ENCODE data around the gene RTP3.

The RTP3 gene

GRCh38 chr3:46454209-46454595, 43.6 kb upstream of the RTP3 start:
- Histone ChIP-seq H3K4me3 (ENCODE audit: low read length) (no peak overlapping the region), H3K4me2 (ENCODE audit: low read length) (no peak overlapping the region), H3K9me3 (ENCODE audit: insufficient read depth, low read length) (no peaks in the 10 kb centered on the region), H3K27ac (ENCODE audit: low read length) (no peak overlapping the region), H3K4me1 (ENCODE audit: low read length) (no peaks in the 10 kb centered on the region), H3K36me3 (replicated peaks; ENCODE audit: low read depth, low read length) (no peaks in the 10 kb centered on the region), H3K79me2 (ENCODE audit: low read length) (no peaks in the 10 kb centered on the region), H4K20me1 (ENCODE audit: insufficient read depth, low read length) (no peaks in the 10 kb centered on the region), H3K27me3 (ENCODE audit: low read depth, low read length) (peaks cover 65% of the 10 kb centered on the region), H3K9ac (ENCODE audit: low read length) (no peak overlapping the region), H2AFZ (ENCODE audit: low read depth, low read length) (no peak overlapping the region)
- TF ChIP-seq CTCF (IDR thresholded peaks at IDR 0.05; ENCODE audit: low read depth, low read length), result no peak

GRCh38 chr3:46454606-46455005, 43.2 kb upstream of the RTP3 start:
- TF ChIP-seq EZH2phosphoT487 (IDR thresholded peaks at IDR 0.05; ENCODE audit: low read depth), result no peak
- TF ChIP-seq CTCF (IDR thresholded peaks at IDR 0.05; ENCODE audit: low read depth, low read length), result no peak
- Histone ChIP-seq H3K36me3 (replicated peaks; ENCODE audit: low read depth, low read length) (no peaks in the 10 kb centered on the region), H3K4me3 (ENCODE audit: low read length) (no peak overlapping the region), H3K9ac (ENCODE audit: low read length) (no peak overlapping the region), H2AFZ (ENCODE audit: low read depth, low read length) (no peak overlapping the region), H3K9me3 (ENCODE audit: insufficient read depth, low read length) (no peaks in the 10 kb centered on the region), H3K4me2 (ENCODE audit: low read length) (no peak overlapping the region), H4K20me1 (ENCODE audit: insufficient read depth, low read length) (no peaks in the 10 kb centered on the region), H3K79me2 (ENCODE audit: low read length) (no peaks in the 10 kb centered on the region), H3K27me3 (ENCODE audit: low read depth, low read length) (peaks cover 66% of the 10 kb centered on the region), H3K27ac (ENCODE audit: low read length) (no peak overlapping the region), H3K4me1 (ENCODE audit: low read length) (no peaks in the 10 kb centered on the region)

- Histone ChIP-seq H3K4me3 (ENCODE audit: low read length) (no peak overlapping the region), H2AFZ (ENCODE audit: low read depth, low read length) (no peak overlapping the region), H3K9ac (ENCODE audit: low read length) (no peak overlapping the region), H3K4me1 (ENCODE audit: low read length) (no peaks in the 10 kb centered on the region), H4K20me1 (ENCODE audit: insufficient read depth, low read length) (no peaks in the 10 kb centered on the region), H3K27me3 (ENCODE audit: low read depth, low read length) (peaks cover 69% of the 10 kb centered on the region), H3K36me3 (replicated peaks; ENCODE audit: low read depth, low read length) (no peaks in the 10 kb centered on the region), H3K4me2 (ENCODE audit: low read length) (no peak overlapping the region), H3K27ac (ENCODE audit: low read length) (no peak overlapping the region), H3K9me3 (ENCODE audit: insufficient read depth, low read length) (no peaks in the 10 kb centered on the region), H3K79me2 (ENCODE audit: low read length) (no peaks in the 10 kb centered on the region)
- TF ChIP-seq CTCF (IDR thresholded peaks at IDR 0.05; ENCODE audit: low read depth, low read length), result no peak
- TF ChIP-seq EZH2phosphoT487 (IDR thresholded peaks at IDR 0.05; ENCODE audit: low read depth), result no peak
Observed at GRCh38 chr3:46455231-46456115, 42.3 kb upstream of the RTP3 start.

GRCh38 chr3:46456118-46456517, 41.7 kb upstream of the RTP3 start:
- Histone ChIP-seq H3K79me2 (ENCODE audit: low read length) (no peaks in the 10 kb centered on the region), H3K9ac (ENCODE audit: low read length) (no peak overlapping the region), H3K4me1 (ENCODE audit: low read length) (no peaks in the 10 kb centered on the region), H3K27me3 (ENCODE audit: low read depth, low read length) (peaks cover 69% of the 10 kb centered on the region), H3K4me2 (ENCODE audit: low read length) (no peak overlapping the region), H3K9me3 (ENCODE audit: insufficient read depth, low read length) (no peaks in the 10 kb centered on the region), H2AFZ (ENCODE audit: low read depth, low read length) (no peak overlapping the region), H4K20me1 (ENCODE audit: insufficient read depth, low read length) (no peaks in the 10 kb centered on the region), H3K4me3 (ENCODE audit: low read length) (no peak overlapping the region), H3K27ac (ENCODE audit: low read length) (no peak overlapping the region), H3K36me3 (replicated peaks; ENCODE audit: low read depth, low read length) (no peaks in the 10 kb centered on the region)
- TF ChIP-seq EZH2phosphoT487 (IDR thresholded peaks at IDR 0.05; ENCODE audit: low read depth) (no peak), CTCF (IDR thresholded peaks at IDR 0.05; ENCODE audit: low read depth, low read length) (no peak)
